Measurements from ENCODE around the gene TMTC4.

TMTC4 gene

GRCh38 chr13:100666124-100666523, 8.5 kb downstream of the TMTC4 start:
- Histone ChIP-seq H3K27me3 (ENCODE audit: control insufficient read depth, insufficient read depth, low read length) (no peaks in the 10 kb centered on the region), H3K4me1 (ENCODE audit: control insufficient read depth, insufficient read depth, low read length) (no peaks in the 10 kb centered on the region), H3K36me3 (ENCODE audit: control insufficient read depth, insufficient read depth, low read length) (peaks cover 29% of the 10 kb centered on the region), H3K27ac (ENCODE audit: low read length) (no peak overlapping the region), H3K9me3 (ENCODE audit: control insufficient read depth, insufficient read depth, low read length) (no peaks in the 10 kb centered on the region), H3K4me3 (ENCODE audit: low read length) (no peak overlapping the region)
- no peak for DNase-seq (ENCODE audit: low read depth, low spot score)
- WGBS (ENCODE audit: insufficient coverage, insufficient read length) = no CpG with 5 or more reads among the region's 5 CpGs

GRCh38 chr13:100665403-100665802, 9.2 kb downstream of the TMTC4 start:
- Histone ChIP-seq H3K27ac (ENCODE audit: low read length) (no peak overlapping the region), H3K9me3 (ENCODE audit: control insufficient read depth, insufficient read depth, low read length) (no peaks in the 10 kb centered on the region), H3K4me3 (ENCODE audit: low read length) (no peak overlapping the region), H3K27me3 (ENCODE audit: control insufficient read depth, insufficient read depth, low read length) (no peaks in the 10 kb centered on the region), H3K4me1 (ENCODE audit: control insufficient read depth, insufficient read depth, low read length) (no peaks in the 10 kb centered on the region), H3K36me3 (ENCODE audit: control insufficient read depth, insufficient read depth, low read length) (peaks cover 29% of the 10 kb centered on the region)
- no peak for DNase-seq (ENCODE audit: low read depth, low spot score)
- no CpG with 5 or more reads among the region's 9 CpGs for WGBS (ENCODE audit: insufficient coverage, insufficient read length)

- no peaks in the 10 kb centered on the region for H3K4me1 ChIP-seq (ENCODE audit: control insufficient read depth, insufficient read depth, low read length)
- WGBS (ENCODE audit: insufficient coverage, insufficient read length) = no CpG with 5 or more reads among the region's 10 CpGs
- no peak overlapping the region for H3K27ac ChIP-seq (ENCODE audit: low read length)
- DNase-seq (ENCODE audit: low read depth, low spot score) = no peak
- no peak overlapping the region for H3K4me3 ChIP-seq (ENCODE audit: low read length)
- H3K9me3 ChIP-seq (ENCODE audit: control insufficient read depth, insufficient read depth, low read length) = no peaks in the 10 kb centered on the region
- H3K27me3 ChIP-seq (ENCODE audit: control insufficient read depth, insufficient read depth, low read length) = no peaks in the 10 kb centered on the region
- peaks cover 29% of the 10 kb centered on the region for H3K36me3 ChIP-seq (ENCODE audit: control insufficient read depth, insufficient read depth, low read length)
Observed at GRCh38 chr13:100664171-100664900, 10.3 kb downstream of the TMTC4 start.

- DNase-seq (ENCODE audit: low read depth, low spot score) = no peak
- H3K27me3 ChIP-seq (ENCODE audit: control insufficient read depth, insufficient read depth, low read length) = no peaks in the 10 kb centered on the region
- peaks cover 28% of the 10 kb centered on the region for H3K36me3 ChIP-seq (ENCODE audit: control insufficient read depth, insufficient read depth, low read length)
- WGBS (ENCODE audit: insufficient coverage, insufficient read length) = no CpG with 5 or more reads among the region's 24 CpGs
- H3K27ac ChIP-seq (ENCODE audit: low read length) = no peak overlapping the region
- H3K4me1 ChIP-seq (ENCODE audit: control insufficient read depth, insufficient read depth, low read length) = peaks cover 2% of the 10 kb centered on the region; the same call in 1 of the 2 replicates
- H3K4me3 ChIP-seq (ENCODE audit: low read length) = no peak overlapping the region
- no peaks in the 10 kb centered on the region for H3K9me3 ChIP-seq (ENCODE audit: control insufficient read depth, insufficient read depth, low read length)
Observed at GRCh38 chr13:100662468-100663211, 12.0 kb downstream of the TMTC4 start.

- Histone ChIP-seq H3K27me3 (ENCODE audit: control insufficient read depth, insufficient read depth, low read length) (no peaks in the 10 kb centered on the region), H3K4me3 (ENCODE audit: low read length) (no peak overlapping the region), H3K36me3 (ENCODE audit: control insufficient read depth, insufficient read depth, low read length) (peaks cover 28% of the 10 kb centered on the region), H3K27ac (ENCODE audit: low read length) (no peak overlapping the region), H3K4me1 (ENCODE audit: control insufficient read depth, insufficient read depth, low read length) (peaks cover 2% of the 10 kb centered on the region; the same call in 1 of the 2 replicates), H3K9me3 (ENCODE audit: control insufficient read depth, insufficient read depth, low read length) (no peaks in the 10 kb centered on the region)
- DNase-seq (ENCODE audit: low read depth, low spot score) = no peak
- WGBS (ENCODE audit: insufficient coverage, insufficient read length) = no CpG with 5 or more reads among the region's 8 CpGs
Observed at GRCh38 chr13:100660761-100661160, 13.8 kb downstream of the TMTC4 start.

- WGBS (ENCODE audit: insufficient coverage, insufficient read length) = no CpG with 5 or more reads among the region's 4 CpGs
- Histone ChIP-seq H3K4me3 (ENCODE audit: low read length) (no peak overlapping the region), H3K36me3 (ENCODE audit: control insufficient read depth, insufficient read depth, low read length) (peaks cover 24% of the 10 kb centered on the region), H3K9me3 (ENCODE audit: control insufficient read depth, insufficient read depth, low read length) (no peaks in the 10 kb centered on the region), H3K4me1 (ENCODE audit: control insufficient read depth, insufficient read depth, low read length) (peaks cover 2% of the 10 kb centered on the region; the same call in 1 of the 2 replicates), H3K27me3 (ENCODE audit: control insufficient read depth, insufficient read depth, low read length) (no peaks in the 10 kb centered on the region), H3K27ac (ENCODE audit: low read length) (no peak overlapping the region)
- no peak for DNase-seq (ENCODE audit: low read depth, low spot score)
Observed at GRCh38 chr13:100659578-100659977, 15.0 kb downstream of the TMTC4 start.

GRCh38 chr13:100658363-100658762, 16.2 kb downstream of the TMTC4 start:
- no peak for DNase-seq (ENCODE audit: low read depth, low spot score)
- no peak overlapping the region for H3K4me3 ChIP-seq (ENCODE audit: low read length)
- WGBS (ENCODE audit: insufficient coverage, insufficient read length) = no CpG with 5 or more reads among the region's 2 CpGs
- H3K9me3 ChIP-seq (ENCODE audit: control insufficient read depth, insufficient read depth, low read length) = no peaks in the 10 kb centered on the region
- peaks cover 15% of the 10 kb centered on the region for H3K36me3 ChIP-seq (ENCODE audit: control insufficient read depth, insufficient read depth, low read length)
- no peaks in the 10 kb centered on the region for H3K27me3 ChIP-seq (ENCODE audit: control insufficient read depth, insufficient read depth, low read length)
- H3K27ac ChIP-seq (ENCODE audit: low read length) = no peak overlapping the region
- peaks cover 2% of the 10 kb centered on the region; the same call in 1 of the 2 replicates for H3K4me1 ChIP-seq (ENCODE audit: control insufficient read depth, insufficient read depth, low read length)

- DNase-seq (ENCODE audit: low read depth, low spot score) = no peak
- Histone ChIP-seq H3K4me1 (ENCODE audit: control insufficient read depth, insufficient read depth, low read length) (peaks cover 2% of the 10 kb centered on the region; the same call in 1 of the 2 replicates), H3K27ac (ENCODE audit: low read length) (no peak overlapping the region), H3K9me3 (ENCODE audit: control insufficient read depth, insufficient read depth, low read length) (no peaks in the 10 kb centered on the region), H3K27me3 (ENCODE audit: control insufficient read depth, insufficient read depth, low read length) (no peaks in the 10 kb centered on the region), H3K4me3 (ENCODE audit: low read length) (no peak overlapping the region), H3K36me3 (ENCODE audit: control insufficient read depth, insufficient read depth, low read length) (peaks cover 16% of the 10 kb centered on the region)
- no CpG with 5 or more reads among the region's 5 CpGs for WGBS (ENCODE audit: insufficient coverage, insufficient read length)
Observed at GRCh38 chr13:100657881-100658315, 16.7 kb downstream of the TMTC4 start.

- H3K4me1 ChIP-seq (ENCODE audit: control insufficient read depth, insufficient read depth, low read length) = no peaks in the 10 kb centered on the region
- WGBS (ENCODE audit: insufficient coverage, insufficient read length) = no CpG with 5 or more reads among the region's 2 CpGs
- no peak overlapping the region for H3K27ac ChIP-seq (ENCODE audit: low read length)
- no peaks in the 10 kb centered on the region for H3K27me3 ChIP-seq (ENCODE audit: control insufficient read depth, insufficient read depth, low read length)
- DNase-seq (ENCODE audit: low read depth, low spot score) = no peak
- H3K9me3 ChIP-seq (ENCODE audit: control insufficient read depth, insufficient read depth, low read length) = no peaks in the 10 kb centered on the region
- no peak overlapping the region for H3K4me3 ChIP-seq (ENCODE audit: low read length)
- H3K36me3 ChIP-seq (ENCODE audit: control insufficient read depth, insufficient read depth, low read length) = peaks cover 12% of the 10 kb centered on the region; the same call in 1 of the 2 replicates
Observed at GRCh38 chr13:100652510-100652909, 22.1 kb downstream of the TMTC4 start.

GRCh38 chr13:100650326-100650725, 24.3 kb downstream of the TMTC4 start:
- Histone ChIP-seq H3K27ac (ENCODE audit: low read length) (no peak overlapping the region), H3K9me3 (ENCODE audit: control insufficient read depth, insufficient read depth, low read length) (no peaks in the 10 kb centered on the region), H3K4me3 (ENCODE audit: low read length) (no peak overlapping the region), H3K36me3 (ENCODE audit: control insufficient read depth, insufficient read depth, low read length) (peaks cover 14% of the 10 kb centered on the region; the same call in 1 of the 2 replicates), H3K27me3 (ENCODE audit: control insufficient read depth, insufficient read depth, low read length) (no peaks in the 10 kb centered on the region), H3K4me1 (ENCODE audit: control insufficient read depth, insufficient read depth, low read length) (no peaks in the 10 kb centered on the region)
- DNase-seq (ENCODE audit: low read depth, low spot score) = no peak
- WGBS (ENCODE audit: insufficient coverage, insufficient read length) = no CpG with 5 or more reads among the region's 14 CpGs

All from iPS DF 6.9 (cell line).